Nephron (organoid): Measurements from ENCODE around the gene ERICH3.

Experiments used
- H3K27ac Mint-ChIP-seq, 3 experiments: 2 replicates each; pipeline ENCODE4 v1.8.0; 2020; ENCODE audit warnings: mixed read lengths in 3 of 3, mild to moderate bottlenecking in 2 of 3, moderate library complexity in 1 of 3
- H3K27me3 Mint-ChIP-seq: 2 replicates; pipeline ENCODE4 v1.8.0; 2021; ENCODE audit warnings: low read depth, mild to moderate bottlenecking, moderate library complexity, mixed read lengths
- H3K36me3 Mint-ChIP-seq: 2 replicates; pipeline ENCODE4 v1.8.0; 2020; ENCODE audit warnings: low read depth, mixed read lengths
- H3K4me1 Mint-ChIP-seq: 2 replicates; pipeline ENCODE4 v1.8.0; 2020; ENCODE audit warnings: mixed read lengths
- H3K4me3 Mint-ChIP-seq, 3 experiments: 2 replicates each; pipeline ENCODE4 v1.8.0; 2020; ENCODE audit warnings: mild to moderate bottlenecking in 3 of 3, mixed read lengths in 3 of 3, moderate library complexity in 2 of 3
- H3K9me3 Mint-ChIP-seq: 2 replicates; pipeline ENCODE4 v1.8.0; 2020; ENCODE audit warnings: mixed read lengths
- TF ChIP-seq, protein P1 (sequence below), 3 experiments: fragments of 200-600 bp; sonication (generic); IDR thresholded peaks; one replicate each; pipeline ENCODE4 v1.5.0; 2021; ENCODE audit warnings: antibody characterized with exemption in 3 of 3; ENCODE audit not compliant: unreplicated experiment in 3 of 3

Gene ERICH3

DNA sequence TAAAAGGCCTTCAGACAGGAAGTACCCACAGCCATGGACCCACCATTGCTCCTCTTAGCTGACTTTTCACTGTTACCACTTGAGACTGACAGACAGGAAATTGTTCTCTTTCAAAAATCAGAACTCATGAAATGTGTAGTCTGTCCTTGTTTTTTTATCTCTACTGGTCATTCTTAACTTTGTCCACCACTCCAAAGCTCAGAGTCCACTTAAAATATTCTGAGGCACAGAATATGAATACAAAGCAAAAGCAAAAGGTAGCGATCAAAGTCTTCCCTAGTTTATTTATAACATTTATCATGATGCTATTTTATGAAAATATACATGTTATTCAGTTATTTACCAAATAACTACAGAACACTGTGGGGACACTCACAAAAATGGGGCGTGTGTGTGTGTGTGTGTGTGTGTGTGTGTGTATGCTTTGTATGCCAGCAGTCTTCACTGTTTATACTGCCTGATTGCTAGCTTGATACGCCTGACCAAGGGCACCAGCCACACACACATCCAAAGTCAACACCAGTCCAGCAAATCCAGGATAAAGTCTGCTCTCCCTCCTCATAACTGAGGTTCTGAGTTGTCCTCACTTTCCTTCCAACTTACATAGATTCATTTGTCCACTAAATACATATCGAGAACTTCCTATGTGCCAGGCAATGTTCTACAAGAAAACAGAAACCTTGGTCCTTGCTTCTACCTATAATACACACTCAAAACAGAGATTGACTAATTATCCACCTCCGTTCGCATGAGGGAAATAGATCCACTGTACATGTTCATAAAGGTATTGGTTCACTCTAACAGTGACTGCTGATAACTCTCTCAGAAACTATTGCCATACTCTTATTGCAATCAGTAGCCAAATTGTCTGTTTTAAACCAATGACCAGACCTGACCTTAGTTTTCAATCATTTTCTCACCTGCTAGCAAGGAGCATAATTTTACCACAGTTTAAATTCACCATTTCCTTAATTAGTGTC lies 79.4 kb downstream of the ERICH3 start:
- no peaks in the 10 kb centered on the region for H3K4me1 Mint-ChIP-seq

DNA sequence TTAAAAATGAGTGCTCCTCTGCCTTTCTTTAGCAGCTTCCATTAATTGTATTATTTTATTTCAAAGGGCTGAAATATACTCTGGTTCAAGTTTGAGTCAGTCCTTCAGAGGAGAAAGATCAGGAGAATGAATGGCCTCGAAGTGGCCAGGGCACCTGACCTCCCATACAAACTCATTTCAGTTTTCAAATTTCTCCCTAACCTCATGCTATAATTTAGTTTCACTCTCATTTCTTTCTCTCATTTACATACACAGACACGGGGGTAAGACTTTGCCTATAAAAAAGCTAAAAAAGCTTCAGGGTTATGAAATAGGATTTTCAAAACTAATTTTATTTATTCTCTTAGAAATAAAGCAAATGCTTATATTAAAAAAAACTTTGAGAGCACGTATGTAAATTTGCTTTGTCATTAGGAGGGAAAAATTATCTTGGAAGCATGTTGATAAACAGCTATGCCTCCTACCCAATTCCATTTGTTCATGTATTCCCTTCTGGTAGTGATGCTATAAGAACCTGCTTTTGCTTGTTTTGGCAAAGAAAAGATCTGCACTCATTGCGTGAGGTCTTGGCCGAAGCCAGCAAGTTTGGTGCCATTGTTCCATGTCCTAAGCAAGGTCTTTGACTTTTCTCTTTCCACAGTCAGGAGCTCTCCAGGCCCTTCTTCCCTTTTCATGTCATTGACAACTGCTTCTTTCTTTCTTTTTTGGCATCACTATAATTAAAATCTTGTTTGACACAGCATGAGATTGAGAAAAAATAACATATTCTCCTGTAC lies 80.8 kb downstream of the ERICH3 start:
- TF ChIP-seq, protein P1, sequence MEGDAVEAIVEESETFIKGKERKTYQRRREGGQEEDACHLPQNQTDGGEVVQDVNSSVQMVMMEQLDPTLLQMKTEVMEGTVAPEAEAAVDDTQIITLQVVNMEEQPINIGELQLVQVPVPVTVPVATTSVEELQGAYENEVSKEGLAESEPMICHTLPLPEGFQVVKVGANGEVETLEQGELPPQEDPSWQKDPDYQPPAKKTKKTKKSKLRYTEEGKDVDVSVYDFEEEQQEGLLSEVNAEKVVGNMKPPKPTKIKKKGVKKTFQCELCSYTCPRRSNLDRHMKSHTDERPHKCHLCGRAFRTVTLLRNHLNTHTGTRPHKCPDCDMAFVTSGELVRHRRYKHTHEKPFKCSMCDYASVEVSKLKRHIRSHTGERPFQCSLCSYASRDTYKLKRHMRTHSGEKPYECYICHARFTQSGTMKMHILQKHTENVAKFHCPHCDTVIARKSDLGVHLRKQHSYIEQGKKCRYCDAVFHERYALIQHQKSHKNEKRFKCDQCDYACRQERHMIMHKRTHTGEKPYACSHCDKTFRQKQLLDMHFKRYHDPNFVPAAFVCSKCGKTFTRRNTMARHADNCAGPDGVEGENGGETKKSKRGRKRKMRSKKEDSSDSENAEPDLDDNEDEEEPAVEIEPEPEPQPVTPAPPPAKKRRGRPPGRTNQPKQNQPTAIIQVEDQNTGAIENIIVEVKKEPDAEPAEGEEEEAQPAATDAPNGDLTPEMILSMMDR (IDR thresholded peaks at IDR 0.05; ENCODE audit: unreplicated experiment in 3 of 3) = no peak
- no peaks in the 10 kb centered on the region for H3K9me3 Mint-ChIP-seq
- H3K27me3 Mint-ChIP-seq = no peaks in the 10 kb centered on the region
- H3K36me3 Mint-ChIP-seq = no peaks in the 10 kb centered on the region
- H3K4me3 Mint-ChIP-seq = no peak overlapping the region
- no peaks in the 10 kb centered on the region for H3K4me1 Mint-ChIP-seq
- no peak overlapping the region for H3K27ac Mint-ChIP-seq

More for the DNA sequence above, 79.4 kb downstream of the ERICH3 start:
- TF ChIP-seq, protein P1 (IDR thresholded peaks at IDR 0.05; ENCODE audit: unreplicated experiment in 3 of 3) = no peak
- H3K9me3 Mint-ChIP-seq = no peaks in the 10 kb centered on the region
- no peak overlapping the region for H3K4me3 Mint-ChIP-seq
- no peaks in the 10 kb centered on the region for H3K36me3 Mint-ChIP-seq
- no peaks in the 10 kb centered on the region for H3K27me3 Mint-ChIP-seq
- H3K27ac Mint-ChIP-seq = no peak overlapping the region

DNA sequence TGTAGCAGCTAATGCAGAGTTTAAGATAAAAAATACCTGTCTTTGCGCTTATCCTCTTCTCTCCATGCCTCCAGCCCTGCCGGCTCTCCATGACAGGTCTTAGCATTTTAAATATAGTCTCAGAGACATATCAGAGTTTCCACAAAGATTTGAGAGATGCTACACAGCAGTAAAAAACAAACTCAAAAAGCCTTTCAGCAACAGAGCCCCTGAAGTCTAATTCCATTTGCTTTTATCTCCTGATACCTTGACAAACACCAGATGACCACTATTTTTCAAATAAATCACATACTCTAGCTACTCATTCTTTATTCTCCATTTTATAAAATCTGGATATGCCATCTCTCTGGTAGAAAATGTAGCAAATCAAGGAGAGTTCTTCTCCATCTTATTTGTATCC lies 81.6 kb downstream of the ERICH3 start:
- no peak overlapping the region for H3K4me3 Mint-ChIP-seq
- TF ChIP-seq, protein P1 (IDR thresholded peaks at IDR 0.05; ENCODE audit: unreplicated experiment in 3 of 3) = no peak
- H3K9me3 Mint-ChIP-seq = no peaks in the 10 kb centered on the region
- no peaks in the 10 kb centered on the region for H3K4me1 Mint-ChIP-seq
- H3K27me3 Mint-ChIP-seq = no peaks in the 10 kb centered on the region
- H3K27ac Mint-ChIP-seq = no peak overlapping the region
- H3K36me3 Mint-ChIP-seq = no peaks in the 10 kb centered on the region

DNA sequence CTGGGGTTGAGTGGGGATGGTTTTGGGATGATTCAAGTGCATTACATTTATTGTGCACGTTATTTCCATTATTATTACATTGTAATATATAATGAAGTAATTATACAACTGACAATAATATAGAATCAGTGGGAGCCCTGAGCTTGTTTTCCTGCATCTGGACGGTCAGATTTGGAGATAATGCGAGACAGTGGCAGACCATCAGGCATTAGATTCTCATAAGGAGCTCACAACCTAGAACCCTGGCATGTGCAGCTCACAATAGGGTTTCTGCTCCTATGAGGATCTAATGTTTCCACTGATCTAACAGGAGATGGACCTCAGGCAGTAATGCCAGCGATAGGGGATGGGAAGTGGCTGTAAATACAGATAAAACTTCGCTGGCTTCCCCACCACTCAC lies 83.3 kb downstream of the ERICH3 start:
- Mint-ChIP-seq H3K4me1 (no peaks in the 10 kb centered on the region), H3K9me3 (no peaks in the 10 kb centered on the region), H3K27ac (no peak overlapping the region), H3K4me3 (no peak overlapping the region), H3K27me3 (no peaks in the 10 kb centered on the region), H3K36me3 (no peaks in the 10 kb centered on the region)
- TF ChIP-seq, protein P1 (IDR thresholded peaks at IDR 0.05; ENCODE audit: unreplicated experiment in 3 of 3) = no peak

DNA sequence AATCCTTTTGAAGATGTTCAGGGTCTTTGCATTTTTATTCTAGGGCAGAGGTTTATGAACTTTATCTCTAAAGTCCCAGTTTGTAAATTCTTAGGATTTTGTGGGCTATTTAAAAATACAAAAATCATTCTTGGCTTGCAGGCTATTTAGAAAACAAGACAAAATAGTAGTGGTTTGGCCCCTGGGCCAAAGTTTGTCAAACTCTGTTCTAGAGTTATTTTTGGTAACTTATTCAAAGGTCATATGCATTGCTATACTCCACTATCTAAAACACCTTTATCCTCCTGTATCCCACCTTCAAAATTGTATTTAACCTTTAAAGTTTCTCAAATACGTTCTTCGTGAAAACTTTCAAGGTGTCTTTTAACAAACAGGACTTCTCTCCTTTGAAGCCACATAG lies 85.7 kb downstream of the ERICH3 start:
- Mint-ChIP-seq H3K27me3 (no peaks in the 10 kb centered on the region), H3K4me3 (no peak overlapping the region), H3K27ac (no peak overlapping the region), H3K9me3 (no peaks in the 10 kb centered on the region), H3K36me3 (no peaks in the 10 kb centered on the region), H3K4me1 (no peaks in the 10 kb centered on the region)
- TF ChIP-seq, protein P1 (IDR thresholded peaks at IDR 0.05; ENCODE audit: unreplicated experiment in 3 of 3) = no peak
